ENCODE measurements around the gene CHRNA10. TPM values are rescaled to one million over a fixed set of nuclear protein-coding genes. Genes with fewer than 3 reads are reported as not detected.

CHRNA10 gene
- total RNA-seq (2021; ENCODE audit: unreplicated experiment) (6.8 TPM), Bru-seq, nascent RNA (percentile 81 among the genes with signal in this experiment), BruChase-seq, experiment 1, labeled RNA remaining after a 2-hour chase (percentile 88 among the genes with signal in this experiment), BruChase-seq, experiment 2, labeled RNA remaining after a 6-hour chase (percentile 79 among the genes with signal in this experiment)
- 5.3 TPM for polyA plus RNA-seq (2012; ENCODE audit: insufficient read length)
- long read RNA-seq, partial matches to known transcripts: 1 of 1 reads
- long read RNA-seq, other reads (novel, unspliced or antisense): 0 of 1 reads

- TF ChIP-seq POLR2AphosphoS5 (IDR thresholded peaks at IDR 0.05; ENCODE audit: low read depth, low read length): peak; percentile 52
- TF ChIP-seq SIN3A (IDR thresholded peaks at IDR 0.05; ENCODE audit: borderline replicate concordance, insufficient read depth, low read depth, low read length): no peak
- ATAC-seq: no peak
- Histone ChIP-seq H3K27me3 (ENCODE audit: control insufficient read depth, insufficient read depth, low read length) (no peaks in the 10 kb centered on the region), H3K9me3 (ENCODE audit: control insufficient read depth, insufficient read depth, low read depth, low read length) (no peaks in the 10 kb centered on the region), H3K4me3 (ENCODE audit: low read depth in 2 of 2, low read length in 2 of 2) (no peak within 1 kb of the TSS), H3K4me1 (ENCODE audit: control insufficient read depth, insufficient read depth, low read length) (no peaks in the 10 kb centered on the region), H3K36me3 (ENCODE audit: control insufficient read depth, insufficient read depth, low read length) (peaks cover 28% of the 10 kb centered on the region), H3K27ac (ENCODE audit: low read length) (no peak within 1 kb of the TSS)
- POLR2A ChIA-PET: no interaction called here
- no peak for DNase-seq (ENCODE audit: low read depth, low spot score)
- intact Hi-C loops (cut with micrococcal nuclease; ENCODE audit: unreplicated experiment) (no loop called here), in situ Hi-C loops (cut with HindIII; ENCODE audit: low pct_unique_long_range_greater_than_20kb, low sequenced_read_pairs) (no loop called here)
- BruUV-seq (replicated peaks): TSS peak; percentile 31
- CTCF ChIA-PET: no interaction called here
Observed at GRCh38 chr11:3671334-3672254, at the start of gene CHRNA10. TSS of gene CHRNA10 (minus strand) at chr11:3671384. CDS start at chr11:3671312, 72 bp downstream.

- ChIA-PET CTCF (no interaction called here), POLR2A (no interaction called here)
- H3K4me3 ChIP-seq (ENCODE audit: low read depth in 2 of 2, low read length in 2 of 2): no peak overlapping the region
- no peaks in the 10 kb centered on the region for H3K27me3 ChIP-seq (ENCODE audit: control insufficient read depth, insufficient read depth, low read length)
- in situ Hi-C loops (cut with HindIII; ENCODE audit: low pct_unique_long_range_greater_than_20kb, low sequenced_read_pairs): loop anchor here (10.0 kb wide), 1 partner anchor 53 kb away; no protein-coding TSS in a partner anchor
- ATAC-seq (no peak), DNase-seq (ENCODE audit: low read depth, low spot score) (no peak)
- H3K36me3 ChIP-seq (ENCODE audit: control insufficient read depth, insufficient read depth, low read length): peaks cover 76% of the 10 kb centered on the region
- H3K27ac ChIP-seq (ENCODE audit: low read length): no peak overlapping the region
- TF ChIP-seq SIN3A (IDR thresholded peaks at IDR 0.05; ENCODE audit: borderline replicate concordance, insufficient read depth, low read depth, low read length) (no peak), POLR2AphosphoS5 (IDR thresholded peaks at IDR 0.05; ENCODE audit: low read depth, low read length) (no peak), TCF7L2 (IDR thresholded peaks at IDR 0.05; ENCODE audit: low read depth, low read length) (no peak), CTCF (IDR thresholded peaks at IDR 0.05) (no peak)
- TF ChIP-seq, protein P1, sequence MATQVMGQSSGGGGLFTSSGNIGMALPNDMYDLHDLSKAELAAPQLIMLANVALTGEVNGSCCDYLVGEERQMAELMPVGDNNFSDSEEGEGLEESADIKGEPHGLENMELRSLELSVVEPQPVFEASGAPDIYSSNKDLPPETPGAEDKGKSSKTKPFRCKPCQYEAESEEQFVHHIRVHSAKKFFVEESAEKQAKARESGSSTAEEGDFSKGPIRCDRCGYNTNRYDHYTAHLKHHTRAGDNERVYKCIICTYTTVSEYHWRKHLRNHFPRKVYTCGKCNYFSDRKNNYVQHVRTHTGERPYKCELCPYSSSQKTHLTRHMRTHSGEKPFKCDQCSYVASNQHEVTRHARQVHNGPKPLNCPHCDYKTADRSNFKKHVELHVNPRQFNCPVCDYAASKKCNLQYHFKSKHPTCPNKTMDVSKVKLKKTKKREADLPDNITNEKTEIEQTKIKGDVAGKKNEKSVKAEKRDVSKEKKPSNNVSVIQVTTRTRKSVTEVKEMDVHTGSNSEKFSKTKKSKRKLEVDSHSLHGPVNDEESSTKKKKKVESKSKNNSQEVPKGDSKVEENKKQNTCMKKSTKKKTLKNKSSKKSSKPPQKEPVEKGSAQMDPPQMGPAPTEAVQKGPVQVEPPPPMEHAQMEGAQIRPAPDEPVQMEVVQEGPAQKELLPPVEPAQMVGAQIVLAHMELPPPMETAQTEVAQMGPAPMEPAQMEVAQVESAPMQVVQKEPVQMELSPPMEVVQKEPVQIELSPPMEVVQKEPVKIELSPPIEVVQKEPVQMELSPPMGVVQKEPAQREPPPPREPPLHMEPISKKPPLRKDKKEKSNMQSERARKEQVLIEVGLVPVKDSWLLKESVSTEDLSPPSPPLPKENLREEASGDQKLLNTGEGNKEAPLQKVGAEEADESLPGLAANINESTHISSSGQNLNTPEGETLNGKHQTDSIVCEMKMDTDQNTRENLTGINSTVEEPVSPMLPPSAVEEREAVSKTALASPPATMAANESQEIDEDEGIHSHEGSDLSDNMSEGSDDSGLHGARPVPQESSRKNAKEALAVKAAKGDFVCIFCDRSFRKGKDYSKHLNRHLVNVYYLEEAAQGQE (IDR thresholded peaks at IDR 0.05; ENCODE audit: insufficient read depth in 1 of 2, low read depth in 2 of 2, low read length in 1 of 2): no peak
- H3K4me1 ChIP-seq (ENCODE audit: control insufficient read depth, insufficient read depth, low read length): no peaks in the 10 kb centered on the region
- H3K9me3 ChIP-seq (ENCODE audit: control insufficient read depth, insufficient read depth, low read depth, low read length): no peaks in the 10 kb centered on the region
- no TSS peak for BruUV-seq (replicated peaks)
- intact Hi-C loops (cut with micrococcal nuclease; ENCODE audit: unreplicated experiment): loop anchor here (5.0 kb wide), 1 partner anchor 60 kb away; no protein-coding TSS in a partner anchor
Observed at GRCh38 chr11:3712274-3712673, 41.1 kb upstream of the CHRNA10 start.

Data from Panc1 (cell line).